ENCODE measurements around the gene GNA12. TPM values are rescaled to one million over a fixed set of nuclear protein-coding genes. Genes with fewer than 3 reads are reported as not detected.
A peak's percentile ranks its signal among the peaks of the same experiment; 100 is the strongest.

Gene GNA12, protein sequence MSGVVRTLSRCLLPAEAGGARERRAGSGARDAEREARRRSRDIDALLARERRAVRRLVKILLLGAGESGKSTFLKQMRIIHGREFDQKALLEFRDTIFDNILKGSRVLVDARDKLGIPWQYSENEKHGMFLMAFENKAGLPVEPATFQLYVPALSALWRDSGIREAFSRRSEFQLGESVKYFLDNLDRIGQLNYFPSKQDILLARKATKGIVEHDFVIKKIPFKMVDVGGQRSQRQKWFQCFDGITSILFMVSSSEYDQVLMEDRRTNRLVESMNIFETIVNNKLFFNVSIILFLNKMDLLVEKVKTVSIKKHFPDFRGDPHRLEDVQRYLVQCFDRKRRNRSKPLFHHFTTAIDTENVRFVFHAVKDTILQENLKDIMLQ
- 10 to 100 TPM; 11.1 to 65.1 (median 52.1) TPM for total RNA-seq
- 10 to 100 TPM in 2 of 3 donors, 1 to 10 TPM in 1; 8.2 to 30.9 (median 16.9) TPM for polyA plus RNA-seq
- long read RNA-seq, donor 1, full-length matches to known transcripts = 11 of 11 reads
- long read RNA-seq, donor 1, partial matches to known transcripts = 0 of 11 reads
- long read RNA-seq, donor 1, other reads (novel, unspliced or antisense) = 0 of 11 reads
- long read RNA-seq, donor 2, full-length matches to known transcripts = 7 of 7 reads
- long read RNA-seq, donor 2, partial matches to known transcripts = 0 of 7 reads
- long read RNA-seq, donor 2, other reads (novel, unspliced or antisense) = 0 of 7 reads
- long read RNA-seq, donor 3, full-length matches to known transcripts = 8 of 8 reads
- long read RNA-seq, donor 3, partial matches to known transcripts = 0 of 8 reads
- long read RNA-seq, donor 3, other reads (novel, unspliced or antisense) = 0 of 8 reads
- long read RNA-seq, donor 4, partial matches to known transcripts = 1 of 5 reads
- long read RNA-seq, donor 4, other reads (novel, unspliced or antisense) = 4 of 5 reads
- long read RNA-seq, donor 5, full-length matches to known transcripts = 228 of 269 reads
- long read RNA-seq, donor 5, partial matches to known transcripts = 2 of 269 reads
- long read RNA-seq, donor 5, other reads (novel, unspliced or antisense) = 39 of 269 reads
- long read RNA-seq, donor 6, partial matches to known transcripts = 0 of 8 reads
- long read RNA-seq, donor 6, other reads (novel, unspliced or antisense) = 8 of 8 reads
- long read RNA-seq, donor 7, full-length matches to known transcripts = 6 of 6 reads
- long read RNA-seq, donor 7, partial matches to known transcripts = 0 of 6 reads
- long read RNA-seq, donor 7, other reads (novel, unspliced or antisense) = 0 of 6 reads
- long read RNA-seq, donor 8, full-length matches to known transcripts = 24 of 24 reads
- long read RNA-seq, donor 8, partial matches to known transcripts = 0 of 24 reads
- long read RNA-seq, donor 8, other reads (novel, unspliced or antisense) = 0 of 24 reads
- long read RNA-seq, donor 9, full-length matches to known transcripts = 3 of 3 reads
- long read RNA-seq, donor 9, partial matches to known transcripts = 0 of 3 reads
- long read RNA-seq, donor 9, other reads (novel, unspliced or antisense) = 0 of 3 reads
- long read RNA-seq, donor 10, full-length matches to known transcripts = 9 of 16 reads
- long read RNA-seq, donor 10, partial matches to known transcripts = 7 of 16 reads
- long read RNA-seq, donor 10, other reads (novel, unspliced or antisense) = 0 of 16 reads

DNA sequence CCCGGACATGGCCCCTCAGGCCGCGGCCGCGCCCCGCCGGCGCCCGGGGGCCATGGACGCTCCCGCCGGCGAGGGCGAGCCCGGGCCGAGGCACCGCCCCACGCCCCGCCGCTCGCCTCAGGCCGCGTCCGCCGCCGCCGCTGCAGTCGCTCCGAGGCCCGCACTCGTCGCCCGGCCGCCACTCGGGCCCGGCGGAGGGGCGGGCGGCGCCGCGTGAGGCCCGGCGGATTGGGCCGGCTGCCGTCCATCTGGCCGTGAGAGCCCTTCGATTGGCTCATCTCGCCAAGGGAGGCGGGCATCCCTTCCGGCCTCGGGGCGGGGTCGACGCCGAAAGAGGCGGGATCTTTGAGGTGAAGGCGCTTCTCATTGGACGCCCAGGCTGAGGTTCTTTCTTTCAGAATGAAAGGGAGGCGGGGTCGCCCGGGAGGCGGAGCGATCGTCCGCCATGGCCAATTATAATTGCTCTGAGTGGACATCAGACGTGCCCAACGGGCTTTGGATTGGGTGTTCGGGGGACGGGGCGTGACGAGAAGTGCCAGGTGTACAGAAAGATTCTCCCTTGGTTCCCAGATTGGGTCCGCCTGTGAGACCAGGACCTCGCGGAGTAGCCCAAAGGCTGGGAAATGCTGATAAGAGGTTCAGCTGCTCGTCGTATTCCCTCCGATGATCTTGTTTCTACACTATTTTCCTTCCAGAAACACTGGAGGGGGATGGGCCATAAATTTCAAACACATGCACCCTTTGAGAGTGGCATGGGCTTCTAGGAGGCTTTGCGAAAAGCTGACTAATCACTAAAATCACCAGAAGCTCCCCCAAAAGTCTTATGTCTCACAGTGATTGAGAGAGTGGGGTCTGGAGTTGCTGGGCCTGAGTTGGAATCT is at the start of gene GNA12:
Gene GNA12 (minus strand): TSS at position 156 of the 881 bp plus-strand sequence. CDS start 147 bp downstream, at position 9.
- no peaks in the 10 kb centered on the region for H3K36me3 ChIP-seq (replicated peaks in 1 of 2)
- H3K4me3 ChIP-seq = peak within 1 kb of the TSS in 3 of 4 donors; percentile 23 to 79 (median 78)
- peak; percentile 98 to 100 (median 99) for DNase-seq
- TF ChIP-seq POLR2A (IDR thresholded peaks at IDR 0.05) (peak; percentile 59 to 79), CTCF (IDR thresholded peaks at IDR 0.05) (no peak)
- H3K27ac ChIP-seq = peak within 1 kb of the TSS in 3 of 5 donors; percentile 60 to 94 (median 65)
- WGBS, 4 donors = 1 to 6% (median 2%) methylated on average over 13 to 78 of the region's 79 CpGs
- H3K27me3 ChIP-seq = no peaks in the 10 kb centered on the region
- peaks cover 11 to 33% of the 10 kb centered on the region in 2 donors for H3K4me1 ChIP-seq (replicated peaks in 1 of 2)
- intact Hi-C loops (cut with DNase I) = loop anchor here in 1 of 2 donors (10.0 kb wide), 1 partner anchor 130 kb away; no protein-coding TSS in a partner anchor
- no peaks in the 10 kb centered on the region for H3K9me3 ChIP-seq (replicated peaks in 1 of 3)

DNA sequence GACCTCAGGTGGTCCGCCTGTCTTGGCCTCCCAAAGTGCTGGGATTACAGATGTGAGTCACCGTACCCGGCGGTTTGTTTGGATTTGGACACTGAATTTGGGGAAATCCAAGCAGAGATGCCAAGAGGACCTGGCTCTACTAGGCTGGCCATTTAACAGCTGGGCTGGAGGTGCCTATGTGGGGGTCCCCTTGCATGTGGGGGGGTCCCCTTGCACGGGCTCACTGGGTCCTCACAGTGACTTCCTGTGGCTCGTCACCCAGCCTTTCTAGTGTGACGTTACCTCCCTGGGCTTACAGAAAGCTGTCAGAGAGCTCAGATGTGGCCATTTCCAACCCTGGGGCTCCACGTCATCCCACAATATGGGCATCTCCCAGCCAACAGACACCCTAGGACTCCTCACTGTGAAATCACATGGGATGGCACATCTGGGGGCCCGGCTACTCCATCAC is 49.3 kb upstream of the GNA12 start:
- H3K36me3 ChIP-seq (replicated peaks in 1 of 2) = no peaks in the 10 kb centered on the region
- H3K27ac ChIP-seq = no peak overlapping the region
- DNase-seq = no peak
- no peak for TF ChIP-seq POLR2A (IDR thresholded peaks at IDR 0.05)
- TF ChIP-seq CTCF (IDR thresholded peaks at IDR 0.05) = no peak
- intact Hi-C loops (cut with DNase I) = no loop called here
- H3K27me3 ChIP-seq = peaks cover 2% of the 10 kb centered on the region
- H3K4me3 ChIP-seq = no peak overlapping the region
- no peaks in the 10 kb centered on the region for H3K9me3 ChIP-seq (replicated peaks in 1 of 3)
- 67 to 78% (median 76%) methylated on average over 7 to 9 of the region's 9 CpGs for WGBS, 4 donors
- no peaks in the 10 kb centered on the region for H3K4me1 ChIP-seq (replicated peaks in 1 of 2)

DNA sequence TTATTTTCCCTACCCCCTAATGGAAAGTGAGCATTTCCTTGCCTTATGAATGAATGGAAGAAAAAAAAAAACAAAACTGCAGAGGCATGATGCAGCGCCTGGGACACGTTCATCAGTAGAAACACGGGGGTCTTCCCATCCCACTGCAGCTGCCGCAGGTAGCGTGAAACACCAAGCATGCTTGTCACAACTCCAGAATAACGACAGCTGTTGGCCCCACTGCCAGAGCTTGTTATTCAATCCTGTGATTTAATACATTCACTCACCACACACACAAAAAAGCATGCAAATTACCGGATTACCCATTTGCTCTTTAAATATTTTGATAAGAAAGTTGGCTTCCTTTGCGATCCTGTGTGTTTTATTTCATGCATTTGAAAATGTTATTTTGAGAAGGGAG is 48.4 kb upstream of the GNA12 start:
- Histone ChIP-seq H3K9me3 (replicated peaks in 1 of 3) (no peaks in the 10 kb centered on the region), H3K27me3 (peaks cover 2% of the 10 kb centered on the region), H3K4me3 (no peak overlapping the region), H3K36me3 (replicated peaks in 1 of 2) (no peaks in the 10 kb centered on the region), H3K27ac (no peak overlapping the region), H3K4me1 (replicated peaks in 1 of 2) (no peaks in the 10 kb centered on the region)
- intact Hi-C loops (cut with DNase I) = no loop called here
- DNase-seq = no peak
- 46 to 50% (median 48%) methylated on average over 8 of the region's 8 CpGs for WGBS, 4 donors
- TF ChIP-seq CTCF (IDR thresholded peaks at IDR 0.05) (no peak), POLR2A (IDR thresholded peaks at IDR 0.05) (no peak)

Data from adrenal gland (tissue), 19 donors.